IPS-11a (cell line): ENCODE data around the gene AQP3.
"Not testable (repeated sequence)": the region's sequence is repeated elsewhere in the genome, so short reads cannot be mapped to it uniquely, and the experiment has no call there.

Source experiments
- H3K4me3 ChIP-seq: one replicate; pipeline ENCODE4 v1.5.1; 2013; ENCODE audit warnings: low read depth, low read length, control low read depth

The AQP3 gene

DNA sequence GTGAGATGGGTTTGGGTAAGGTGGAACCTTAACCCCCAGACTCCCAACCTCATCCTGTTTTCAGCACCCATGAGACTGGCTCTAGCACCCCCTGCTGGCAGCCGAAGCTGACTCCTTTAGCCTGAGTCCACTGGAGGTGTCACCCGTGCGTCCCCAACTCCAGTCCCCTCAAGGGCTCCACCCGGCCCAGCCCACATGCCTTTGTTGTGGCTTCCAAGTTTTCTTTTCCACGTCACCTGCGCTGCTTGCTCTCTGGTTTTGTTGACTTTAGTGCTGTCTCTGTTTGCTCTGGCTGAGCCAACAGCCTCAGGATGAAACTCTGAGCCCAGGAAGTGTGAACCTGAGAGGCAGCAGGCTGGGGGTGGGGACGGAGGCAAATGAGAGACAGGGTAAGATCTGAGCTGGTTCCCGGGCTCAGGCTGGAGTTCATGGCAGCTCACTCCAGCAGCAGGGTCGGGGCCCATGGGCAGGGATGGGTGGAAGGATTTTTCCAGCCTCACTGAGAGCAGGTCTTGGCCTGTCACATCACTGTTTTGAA is 31.8 kb downstream of the AQP3 start:
- no peak overlapping the region for H3K4me3 ChIP-seq

GRCh38 chr9:33414889-33415500 is 32.4 kb downstream of the AQP3 start:
- no peak overlapping the region for H3K4me3 ChIP-seq

DNA sequence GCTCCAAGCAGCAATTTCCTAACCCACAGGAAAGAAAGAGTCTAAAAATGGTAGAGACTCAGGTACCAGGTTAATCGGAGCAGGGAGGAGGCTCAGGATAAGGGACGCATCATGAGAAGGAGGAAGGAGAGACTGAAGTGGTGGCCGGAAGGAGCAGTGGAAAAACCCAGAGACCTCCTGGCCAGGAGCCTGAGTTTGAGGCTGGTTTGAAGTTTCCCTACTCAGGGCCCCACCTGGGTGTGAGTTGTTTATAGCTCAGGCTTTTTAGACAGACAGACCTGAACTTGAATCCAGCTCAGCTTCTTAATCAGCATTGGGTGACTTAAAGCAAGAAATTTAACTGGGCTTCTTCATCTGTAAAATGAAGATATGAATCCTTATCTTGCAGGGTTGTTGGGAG is 33.1 kb downstream of the AQP3 start:
- H3K4me3 ChIP-seq: no peak overlapping the region

DNA sequence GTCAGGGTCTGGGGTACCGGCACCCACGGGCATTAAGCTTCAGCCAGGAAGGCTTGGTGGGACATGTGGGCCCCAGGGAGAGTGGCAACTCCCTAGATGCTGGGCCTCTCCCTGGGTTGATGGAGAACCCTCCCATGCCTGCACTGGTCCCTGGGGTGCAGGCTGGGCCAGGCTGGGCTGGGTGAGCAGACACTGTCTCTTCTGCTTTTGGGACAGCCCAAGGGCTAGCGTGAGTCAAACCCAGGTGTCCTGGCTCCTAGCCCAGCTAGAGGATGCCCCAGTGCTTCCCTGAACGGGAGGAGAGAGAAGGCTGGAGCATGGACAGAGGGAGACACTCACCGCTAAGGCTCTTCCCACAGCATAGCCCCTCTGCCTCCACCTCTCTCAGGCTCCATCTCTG is 39.3 kb downstream of the AQP3 start:
- H3K4me3 ChIP-seq: no peak overlapping the region

- H3K4me3 ChIP-seq: no peak overlapping the region
Observed at GRCh38 chr9:33407061-33407460, 40.3 kb downstream of the AQP3 start.

- H3K4me3 ChIP-seq: no peak overlapping the region
Observed at GRCh38 chr9:33404788-33405362, 42.5 kb downstream of the AQP3 start.

- H3K4me3 ChIP-seq: no peak overlapping the region
Observed at GRCh38 chr9:33403941-33404787, 43.2 kb downstream of the AQP3 start.

- not testable (repeated sequence) for H3K4me3 ChIP-seq
Observed at GRCh38 chr9:33402371-33402770, 45.0 kb downstream of the AQP3 start, which contains the start of gene AQP7. Gene AQP7, minus strand, starts transcription at chr9:33402568. Its CDS starts 1,306 bp downstream, at chr9:33401262.

GRCh38 chr9:33401809-33402208 is 45.6 kb downstream of the AQP3 start:
- H3K4me3 ChIP-seq: not testable (repeated sequence)

GRCh38 chr9:33399047-33399446 is 48.3 kb downstream of the AQP3 start:
- not testable (repeated sequence) for H3K4me3 ChIP-seq

- not testable (repeated sequence) for H3K4me3 ChIP-seq
Observed at GRCh38 chr9:33397801-33398200, 49.6 kb downstream of the AQP3 start.

DNA sequence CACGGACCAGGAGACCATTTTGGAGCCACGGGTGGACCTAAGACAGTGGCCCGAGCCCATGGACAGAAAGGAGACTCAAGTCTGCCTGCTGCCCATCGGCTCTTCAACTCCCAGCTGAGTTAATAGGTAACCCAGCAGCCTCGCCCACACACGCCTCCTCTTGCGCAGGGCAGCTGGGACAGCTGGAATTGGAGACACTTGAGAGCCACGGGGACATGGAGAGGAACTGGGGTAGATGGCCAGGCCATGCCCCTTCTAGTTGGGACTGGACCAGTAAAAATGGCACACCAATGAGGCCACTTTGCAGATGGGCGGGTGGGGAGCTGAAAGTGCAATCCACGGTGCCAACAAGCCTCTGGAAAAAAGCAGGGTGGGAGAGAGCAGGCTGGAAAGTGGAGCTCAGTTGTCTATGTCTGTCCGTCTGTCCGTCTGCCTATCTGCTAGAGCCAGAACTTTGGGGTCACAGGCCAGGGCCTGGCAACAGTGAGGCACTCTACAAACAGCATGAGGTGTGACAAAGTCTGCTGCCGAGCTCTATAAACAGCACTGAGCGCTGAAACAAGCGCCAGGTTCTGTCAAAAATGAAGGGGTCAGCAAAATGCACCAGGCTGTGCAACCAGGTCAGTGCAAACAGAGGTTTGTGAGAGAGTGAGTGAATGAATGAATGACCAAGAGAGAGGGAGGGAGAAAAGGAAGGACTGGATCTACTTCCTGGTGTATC is 52.1 kb downstream of the AQP3 start:
- H3K4me3 ChIP-seq: not testable (repeated sequence)

DNA sequence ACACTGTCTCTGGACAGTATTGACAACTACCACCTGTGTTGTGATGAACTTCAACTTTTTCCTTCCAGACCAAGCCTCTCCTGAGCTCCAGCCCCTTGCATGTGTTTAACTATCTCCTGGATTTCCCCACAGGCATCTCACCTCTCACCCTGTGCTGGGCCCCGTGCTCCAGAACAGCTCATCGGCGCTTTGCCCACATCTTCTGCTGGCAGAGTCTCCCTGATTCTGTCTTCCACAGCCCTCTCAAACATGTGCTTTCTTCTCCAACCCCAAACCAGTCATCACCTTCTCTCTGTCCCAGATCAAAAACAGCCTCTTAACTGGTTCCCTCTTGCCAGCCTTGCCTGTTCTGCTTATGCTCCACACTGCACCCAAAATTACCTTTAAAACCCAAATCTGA is 53.4 kb downstream of the AQP3 start:
- H3K4me3 ChIP-seq: not testable (repeated sequence)

GRCh38 chr9:33393581-33393980 is 53.8 kb downstream of the AQP3 start:
- no peak overlapping the region for H3K4me3 ChIP-seq

GRCh38 chr9:33392591-33393021 is 54.8 kb downstream of the AQP3 start:
- not testable (repeated sequence) for H3K4me3 ChIP-seq
